KMS-11 (cell line): ENCODE data around the gene SLC22A2.

ENCODE experiments used
- H2AFZ ChIP-seq: fragments of 200-600 bp; sonication (generic); 2 replicates; pipeline ENCODE4 v1.6.1; 2016; ENCODE audit warnings: antibody characterized with exemption, mixed run types, low read depth
- H3K27ac ChIP-seq: fragments of 200-600 bp; sonication (generic); 2 replicates; pipeline ENCODE4 v1.6.1; 2016; ENCODE audit warnings: mild to moderate bottlenecking, mixed run types
- H3K27me3 ChIP-seq: fragments of 200-600 bp; sonication (generic); 2 replicates; pipeline ENCODE4 v1.6.1; 2017; ENCODE audit warnings: mild to moderate bottlenecking, low read depth, mixed run types, moderate library complexity; ENCODE audit not compliant: insufficient read depth
- H3K36me3 ChIP-seq: fragments of 200-600 bp; sonication (generic); 2 replicates; pipeline ENCODE4 v1.6.1; 2017; ENCODE audit warnings: mild to moderate bottlenecking, mixed run types; ENCODE audit not compliant: insufficient read depth
- H3K4me1 ChIP-seq: fragments of 200-600 bp; sonication (generic); 2 replicates; pipeline ENCODE4 v1.6.1; 2016; ENCODE audit warnings: mild to moderate bottlenecking, low read depth, mixed run types; ENCODE audit not compliant: poor library complexity, severe bottlenecking
- H3K4me2 ChIP-seq: fragments of 200-600 bp; sonication (generic); 2 replicates; pipeline ENCODE4 v1.7.0; 2016; ENCODE audit warnings: mild to moderate bottlenecking, mixed run types
- H3K4me3 ChIP-seq: fragments of 200-600 bp; sonication (generic); IDR thresholded peaks from 2 replicates; pipeline ENCODE4 v1.6.1; 2017; ENCODE audit warnings: low read depth, low read length, mixed read lengths; ENCODE audit not compliant: insufficient read depth
- H3K79me2 ChIP-seq: fragments of 200-600 bp; sonication (generic); 2 replicates; pipeline ENCODE4 v1.6.1; 2016; ENCODE audit warnings: low read depth, mixed run types; ENCODE audit not compliant: insufficient read depth
- H3K9ac ChIP-seq: fragments of 200-600 bp; sonication (generic); 2 replicates; pipeline ENCODE4 v1.6.1; 2016; ENCODE audit warnings: mild to moderate bottlenecking, mixed run types
- H4K20me1 ChIP-seq: fragments of 200-600 bp; sonication (generic); 2 replicates; pipeline ENCODE4 v1.6.1; 2016; ENCODE audit warnings: mild to moderate bottlenecking, mixed run types; ENCODE audit not compliant: insufficient read depth
- TF ChIP-seq, protein P1 (sequence below): fragments of 200-600 bp; sonication (generic); conservative IDR thresholded peaks from 2 replicates; pipeline ENCODE4 v1.6.1; 2017; ENCODE audit warnings: low read depth, mild to moderate bottlenecking, antibody characterized with exemption, low read length, moderate library complexity, mixed read lengths

The SLC22A2 gene

DNA sequence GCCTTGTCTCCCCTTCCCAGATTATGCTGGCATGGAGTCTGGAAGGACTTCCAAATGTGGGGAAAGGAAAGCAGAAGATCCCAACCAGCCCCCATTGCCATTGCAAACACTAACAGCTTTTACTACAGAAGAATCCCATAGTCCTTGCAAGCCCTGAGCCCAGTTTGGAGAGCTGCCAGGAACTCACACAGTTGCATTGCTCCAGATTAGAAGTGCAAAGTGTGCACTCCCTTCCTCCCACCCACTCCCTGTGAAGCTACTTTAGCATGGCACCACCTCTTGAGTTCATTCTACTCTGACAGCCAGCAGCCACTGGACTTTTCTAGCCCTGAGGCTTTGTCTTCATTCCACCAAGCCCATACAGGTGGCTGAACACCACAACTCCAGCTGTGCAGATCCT, 67.6 kb downstream of the SLC22A2 start:
- TF ChIP-seq, protein P1, sequence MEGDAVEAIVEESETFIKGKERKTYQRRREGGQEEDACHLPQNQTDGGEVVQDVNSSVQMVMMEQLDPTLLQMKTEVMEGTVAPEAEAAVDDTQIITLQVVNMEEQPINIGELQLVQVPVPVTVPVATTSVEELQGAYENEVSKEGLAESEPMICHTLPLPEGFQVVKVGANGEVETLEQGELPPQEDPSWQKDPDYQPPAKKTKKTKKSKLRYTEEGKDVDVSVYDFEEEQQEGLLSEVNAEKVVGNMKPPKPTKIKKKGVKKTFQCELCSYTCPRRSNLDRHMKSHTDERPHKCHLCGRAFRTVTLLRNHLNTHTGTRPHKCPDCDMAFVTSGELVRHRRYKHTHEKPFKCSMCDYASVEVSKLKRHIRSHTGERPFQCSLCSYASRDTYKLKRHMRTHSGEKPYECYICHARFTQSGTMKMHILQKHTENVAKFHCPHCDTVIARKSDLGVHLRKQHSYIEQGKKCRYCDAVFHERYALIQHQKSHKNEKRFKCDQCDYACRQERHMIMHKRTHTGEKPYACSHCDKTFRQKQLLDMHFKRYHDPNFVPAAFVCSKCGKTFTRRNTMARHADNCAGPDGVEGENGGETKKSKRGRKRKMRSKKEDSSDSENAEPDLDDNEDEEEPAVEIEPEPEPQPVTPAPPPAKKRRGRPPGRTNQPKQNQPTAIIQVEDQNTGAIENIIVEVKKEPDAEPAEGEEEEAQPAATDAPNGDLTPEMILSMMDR: no peak
- H3K36me3 ChIP-seq: no peaks in the 10 kb centered on the region

DNA sequence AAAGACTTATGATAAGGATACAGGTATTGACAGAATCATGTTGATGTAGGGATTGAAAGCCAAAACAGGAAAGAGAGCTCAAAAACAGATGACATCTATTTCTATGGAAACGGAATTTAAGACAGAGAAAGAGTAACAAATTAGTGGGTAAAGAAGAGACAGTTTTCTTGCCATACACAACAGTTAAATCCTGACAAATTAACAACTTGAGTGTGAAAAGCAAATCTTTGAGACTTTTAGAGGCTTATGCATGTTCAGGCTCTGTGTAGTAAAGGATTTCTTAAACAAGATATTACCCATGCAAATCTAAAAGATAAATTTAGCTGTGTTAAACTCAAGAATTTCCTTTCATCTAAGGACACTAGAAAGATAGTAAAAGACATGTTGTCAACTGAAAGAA, 68.5 kb downstream of the SLC22A2 start:
- TF ChIP-seq, protein P1: no peak
- H4K20me1 ChIP-seq: no peaks in the 10 kb centered on the region
- H3K27me3 ChIP-seq: no peaks in the 10 kb centered on the region
- no peak overlapping the region for H3K4me2 ChIP-seq
- no peak overlapping the region for H3K27ac ChIP-seq
- H3K4me1 ChIP-seq: peaks cover 3% of the 10 kb centered on the region
- no peak overlapping the region for H2AFZ ChIP-seq
- no peak overlapping the region for H3K9ac ChIP-seq
- H3K36me3 ChIP-seq: no peaks in the 10 kb centered on the region
- no peaks in the 10 kb centered on the region for H3K79me2 ChIP-seq
- H3K4me3 ChIP-seq: no peak overlapping the region

More for the DNA sequence above, 67.6 kb downstream of the SLC22A2 start:
- H3K4me1 ChIP-seq: peaks cover 3% of the 10 kb centered on the region
- no peak overlapping the region for H3K4me2 ChIP-seq
- H4K20me1 ChIP-seq: no peaks in the 10 kb centered on the region
- H3K79me2 ChIP-seq: no peaks in the 10 kb centered on the region
- no peak overlapping the region for H2AFZ ChIP-seq
- no peak overlapping the region for H3K9ac ChIP-seq
- no peaks in the 10 kb centered on the region for H3K27me3 ChIP-seq
- no peak overlapping the region for H3K27ac ChIP-seq
- no peak overlapping the region for H3K4me3 ChIP-seq

DNA sequence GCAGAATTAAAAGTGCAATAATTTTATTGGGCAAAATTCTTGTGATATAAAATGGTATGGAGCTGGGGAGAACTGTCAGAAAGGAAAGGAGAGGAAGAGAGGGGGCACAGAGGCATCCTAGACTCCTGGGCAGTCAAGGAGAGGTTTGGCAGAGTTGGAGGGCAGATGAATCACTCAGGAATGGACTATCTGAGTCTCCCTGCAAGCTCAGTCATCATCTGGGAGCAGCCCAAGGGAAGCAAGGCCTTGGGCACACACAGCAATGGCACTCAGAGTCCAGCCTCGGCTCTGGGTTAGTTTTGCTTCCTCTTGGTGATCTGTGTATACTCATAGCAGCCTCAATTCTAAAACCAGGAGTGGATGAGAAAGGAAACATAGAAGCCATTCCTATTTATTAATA, 69.8 kb downstream of the SLC22A2 start:
- Histone ChIP-seq H3K79me2 (no peaks in the 10 kb centered on the region), H3K4me1 (peaks cover 3% of the 10 kb centered on the region), H3K36me3 (no peaks in the 10 kb centered on the region), H2AFZ (no peak overlapping the region), H3K27ac (no peak overlapping the region), H3K4me2 (no peak overlapping the region), H3K4me3 (no peak overlapping the region), H3K9ac (no peak overlapping the region), H4K20me1 (no peaks in the 10 kb centered on the region), H3K27me3 (no peaks in the 10 kb centered on the region)
- TF ChIP-seq, protein P1: no peak

DNA sequence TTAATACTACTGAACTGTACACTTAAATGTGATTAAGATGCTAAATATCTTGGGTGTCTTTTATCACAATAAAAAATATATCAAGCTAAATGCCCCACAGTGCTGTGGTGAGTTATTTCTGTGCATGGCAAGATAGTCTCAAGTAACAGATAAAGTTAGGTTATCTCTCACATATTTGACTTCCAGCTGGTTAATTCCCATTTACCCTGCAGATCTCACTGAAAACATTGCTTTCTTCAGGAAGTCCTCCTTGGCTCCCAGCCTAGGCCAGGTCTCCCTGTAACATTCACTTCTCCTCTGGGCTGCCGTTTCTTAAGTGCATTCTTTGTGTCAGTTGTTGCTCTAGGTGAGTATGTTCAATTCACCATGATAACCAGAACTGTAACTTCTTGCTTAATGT, 77.9 kb downstream of the SLC22A2 start:
- Histone ChIP-seq H3K36me3 (no peaks in the 10 kb centered on the region), H2AFZ (no peak overlapping the region), H3K4me2 (no peak overlapping the region), H3K4me3 (no peak overlapping the region), H3K27ac (no peak overlapping the region), H3K9ac (no peak overlapping the region), H3K27me3 (no peaks in the 10 kb centered on the region), H3K4me1 (no peaks in the 10 kb centered on the region), H3K79me2 (no peaks in the 10 kb centered on the region), H4K20me1 (no peaks in the 10 kb centered on the region)
- TF ChIP-seq, protein P1: no peak
